Effector memory CD8-positive, alpha-beta T cell (primary cell): Measurements from ENCODE around the gene APOC3.

Experiments used
- ATAC-seq: fragments of 150-1000 bp; cut with Tn5 transposase; replicated peaks from 2 replicates; pipeline ENCODE4 v1.10.0; 2021; ENCODE audit warnings: mild to moderate bottlenecking, moderate library complexity
- DNase-seq, 3 experiments: peaks; one replicate each; pipeline ENCODE4 v3.0.0; 2021
- H3K27ac Mint-ChIP-seq, 2 donors: one replicate each; pipeline ENCODE4 v1.8.0; 2022; ENCODE audit warnings: mild to moderate bottlenecking in 2 of 2, mixed read lengths in 2 of 2, moderate library complexity in 2 of 2
- H3K27me3 Mint-ChIP-seq, 2 donors: one replicate each; pipeline ENCODE4 v1.8.0; 2022; ENCODE audit warnings: mixed read lengths in 2 of 2
- H3K36me3 Mint-ChIP-seq: one replicate; pipeline ENCODE4 v1.8.0; 2022; ENCODE audit warnings: mild to moderate bottlenecking, moderate library complexity, mixed read lengths; ENCODE audit not compliant: insufficient read depth
- H3K4me1 Mint-ChIP-seq, 2 donors: one replicate each; pipeline ENCODE4 v1.8.0; 2022; ENCODE audit warnings: low read depth in 2 of 2, mixed read lengths in 2 of 2
- H3K4me3 Mint-ChIP-seq, 2 donors: one replicate each; pipeline ENCODE4 v1.8.0; 2022; ENCODE audit warnings: mild to moderate bottlenecking in 2 of 2, mixed read lengths in 2 of 2, moderate library complexity in 2 of 2
- H3K9me3 Mint-ChIP-seq, 2 donors: one replicate each; pipeline ENCODE4 v1.8.0; 2022; ENCODE audit warnings: mixed read lengths in 2 of 2
- total RNA-seq, 9 experiments: gene quantifications; one replicate each; lab custom pipeline; 2026; lab: John Stamatoyannopoulos, UW

APOC3 gene
- 0 to 0.12 (median 0) reads per million in 9 experiments for total RNA-seq

- Mint-ChIP-seq H3K27ac (peak within 1 kb of the TSS in 1 of 2 donors; percentile 38), H3K9me3 (no peaks in the 10 kb centered on the region), H3K27me3 (no peaks in the 10 kb centered on the region), H3K4me3 (no peak within 1 kb of the TSS), H3K4me1 (peaks cover 1 to 2% of the 10 kb centered on the region in 2 donors), H3K36me3 (peaks cover 1% of the 10 kb centered on the region)
- DNase-seq = no peak
- no peak for ATAC-seq
These were observed at the start of gene APOC3 for GRCh38 chr11:116829525-116830183. Gene APOC3, plus strand, starts transcription at chr11:116829907. Its CDS starts 676 bp downstream, at chr11:116830583.

- no peak overlapping the region for H3K4me3 Mint-ChIP-seq
- H3K27me3 Mint-ChIP-seq = no peaks in the 10 kb centered on the region
- H3K4me1 Mint-ChIP-seq = peaks cover 23 to 24% of the 10 kb centered on the region in 2 donors
- H3K36me3 Mint-ChIP-seq = peaks cover 85% of the 10 kb centered on the region
- ATAC-seq (peak; percentile 43), DNase-seq (no peak)
- H3K27ac Mint-ChIP-seq = peak overlapping the region in 1 of 2 donors; percentile 68
- no peaks in the 10 kb centered on the region for H3K9me3 Mint-ChIP-seq
These were observed 47.0 kb upstream of the APOC3 start for GRCh38 chr11:116782728-116783127.

- DNase-seq (no peak), ATAC-seq (no peak)
- H3K27me3 Mint-ChIP-seq = peaks cover 0 to 6% of the 10 kb centered on the region in 2 donors
- peak overlapping the region; percentile 99 for H3K27ac Mint-ChIP-seq
- peaks cover 71% of the 10 kb centered on the region for H3K36me3 Mint-ChIP-seq
- H3K4me3 Mint-ChIP-seq = peak overlapping the region; percentile 95 to 97
- peaks cover 41 to 43% of the 10 kb centered on the region in 2 donors for H3K4me1 Mint-ChIP-seq
- no peaks in the 10 kb centered on the region for H3K9me3 Mint-ChIP-seq
These were observed 43.4 kb upstream of the APOC3 start for GRCh38 chr11:116786326-116786725.

GRCh38 chr11:116786966-116787365 is 42.7 kb upstream of the APOC3 start:
- H3K4me1 Mint-ChIP-seq = peaks cover 41 to 44% of the 10 kb centered on the region in 2 donors
- no peak for ATAC-seq
- peaks cover 65% of the 10 kb centered on the region for H3K36me3 Mint-ChIP-seq

GRCh38 chr11:116787436-116787785 is 42.3 kb upstream of the APOC3 start:
- peaks cover 0 to 6% of the 10 kb centered on the region in 2 donors for H3K27me3 Mint-ChIP-seq
- no peak for ATAC-seq
- peaks cover 41 to 44% of the 10 kb centered on the region in 2 donors for H3K4me1 Mint-ChIP-seq

More at GRCh38 chr11:116786966-116787365, 42.7 kb upstream of the APOC3 start:
- Mint-ChIP-seq H3K9me3 (no peaks in the 10 kb centered on the region), H3K27ac (peak overlapping the region; percentile 99), H3K4me3 (peak overlapping the region; percentile 95 to 97), H3K27me3 (peaks cover 0 to 6% of the 10 kb centered on the region in 2 donors)
- no peak for DNase-seq

GRCh38 chr11:116787786-116788486 is 41.8 kb upstream of the APOC3 start, which contains the start of gene ZPR1:
Gene ZPR1, minus strand, starts transcription at chr11:116788023. Its CDS starts 33 bp downstream, at chr11:116787990.
- Mint-ChIP-seq H3K36me3 (peaks cover 55% of the 10 kb centered on the region), H3K4me1 (peaks cover 36 to 40% of the 10 kb centered on the region in 2 donors), H3K27ac (peak within 1 kb of the TSS; percentile 99), H3K4me3 (peak within 1 kb of the TSS; percentile 95 to 97), H3K9me3 (no peaks in the 10 kb centered on the region), H3K27me3 (peaks cover 0 to 6% of the 10 kb centered on the region in 2 donors)
- DNase-seq (peak; percentile 81 to 87 (median 82)), ATAC-seq (peak; percentile 91)

More at GRCh38 chr11:116787436-116787785, 42.3 kb upstream of the APOC3 start:
- Mint-ChIP-seq H3K9me3 (no peaks in the 10 kb centered on the region), H3K36me3 (peaks cover 60% of the 10 kb centered on the region), H3K27ac (peak overlapping the region; percentile 99), H3K4me3 (peak overlapping the region; percentile 95 to 97)
- no peak for DNase-seq

GRCh38 chr11:116788534-116788933 is 41.2 kb upstream of the APOC3 start:
- Mint-ChIP-seq H3K27ac (peak overlapping the region; percentile 99), H3K4me3 (peak overlapping the region; percentile 95 to 97), H3K4me1 (peaks cover 30 to 35% of the 10 kb centered on the region in 2 donors), H3K9me3 (no peaks in the 10 kb centered on the region), H3K27me3 (peaks cover 0 to 6% of the 10 kb centered on the region in 2 donors), H3K36me3 (peaks cover 49% of the 10 kb centered on the region)
- ATAC-seq (no peak), DNase-seq (no peak)

- H3K36me3 Mint-ChIP-seq = peaks cover 46% of the 10 kb centered on the region
- ATAC-seq (no peak), DNase-seq (no peak)
- peak overlapping the region in 1 of 2 donors; percentile 99 for H3K27ac Mint-ChIP-seq
- peaks cover 0 to 6% of the 10 kb centered on the region in 2 donors for H3K27me3 Mint-ChIP-seq
- H3K4me1 Mint-ChIP-seq = peaks cover 30 to 35% of the 10 kb centered on the region in 2 donors
- no peaks in the 10 kb centered on the region for H3K9me3 Mint-ChIP-seq
- H3K4me3 Mint-ChIP-seq = peak overlapping the region; percentile 95 to 97
These were observed 40.7 kb upstream of the APOC3 start for GRCh38 chr11:116788975-116789374.

GRCh38 chr11:116790167-116791001 is 39.3 kb upstream of the APOC3 start:
- DNase-seq (no peak), ATAC-seq (no peak)
- peaks cover 32% of the 10 kb centered on the region for H3K36me3 Mint-ChIP-seq
- H3K27me3 Mint-ChIP-seq = peaks cover 0 to 6% of the 10 kb centered on the region in 2 donors
- no peak overlapping the region for H3K27ac Mint-ChIP-seq
- H3K4me3 Mint-ChIP-seq = peak overlapping the region; percentile 8 to 39
- H3K9me3 Mint-ChIP-seq = no peaks in the 10 kb centered on the region
- H3K4me1 Mint-ChIP-seq = peaks cover 30 to 31% of the 10 kb centered on the region in 2 donors

GRCh38 chr11:116791002-116791812 is 38.5 kb upstream of the APOC3 start:
- peak; percentile 50 for ATAC-seq
- Mint-ChIP-seq H3K4me3 (peak overlapping the region; percentile 8 to 39), H3K9me3 (no peaks in the 10 kb centered on the region), H3K36me3 (peaks cover 28% of the 10 kb centered on the region), H3K27ac (no peak overlapping the region), H3K4me1 (peaks cover 28 to 30% of the 10 kb centered on the region in 2 donors), H3K27me3 (peaks cover 0 to 6% of the 10 kb centered on the region in 2 donors)
- peak; percentile 75 to 79 (median 76) for DNase-seq

GRCh38 chr11:116791813-116792143 is 37.9 kb upstream of the APOC3 start, which contains the start of gene APOA5:
Gene APOA5, minus strand, starts transcription at chr11:116791879. Its CDS starts 19 bp downstream, at chr11:116791860.
- peaks cover 26 to 29% of the 10 kb centered on the region in 2 donors for H3K4me1 Mint-ChIP-seq
- ATAC-seq (no peak), DNase-seq (no peak)
- H3K9me3 Mint-ChIP-seq = no peaks in the 10 kb centered on the region
- peaks cover 22% of the 10 kb centered on the region for H3K36me3 Mint-ChIP-seq
- H3K4me3 Mint-ChIP-seq = peak within 1 kb of the TSS; percentile 8 to 39
- H3K27me3 Mint-ChIP-seq = peaks cover 0 to 6% of the 10 kb centered on the region in 2 donors
- no peak within 1 kb of the TSS for H3K27ac Mint-ChIP-seq

- Mint-ChIP-seq H3K36me3 (peaks cover 17% of the 10 kb centered on the region), H3K27ac (no peak overlapping the region), H3K27me3 (peaks cover 0 to 6% of the 10 kb centered on the region in 2 donors), H3K9me3 (no peaks in the 10 kb centered on the region), H3K4me3 (no peak overlapping the region), H3K4me1 (peaks cover 21 to 24% of the 10 kb centered on the region in 2 donors)
- ATAC-seq (no peak), DNase-seq (no peak)
These were observed 37.4 kb upstream of the APOC3 start for GRCh38 chr11:116792144-116792868.
